ENCODE measurements around the gene DCTN3. TPM values are rescaled to one million over a fixed set of nuclear protein-coding genes. Genes with fewer than 3 reads are reported as not detected.

The DCTN3 gene
- total and polyA plus RNA-seq, 12 donors: 30.5 to 143 (median 127) TPM

GRCh38 chr9:34599546-34599945 is 20.7 kb downstream of the DCTN3 start:
- Histone ChIP-seq H3K36me3 (no peaks in the 10 kb centered on the region), H3K27me3 (peaks cover 0 to 5% (median 0%) of the 10 kb centered on the region in 7 donors), H3K27ac (no peak overlapping the region), H3K4me1 (no peaks in the 10 kb centered on the region), H3K9me3 (no peaks in the 10 kb centered on the region), H3K4me3 (no peak overlapping the region)
- intact Hi-C loops (cut with DNase I): loop anchor here in 6 of 10 donors (10.0 kb wide), 5 partner anchors 155 to 345 kb away; no protein-coding TSS in a partner anchor
- ATAC-seq (no peak), DNase-seq (no peak)
- 7 to 27% methylated on average over 1 of the region's 1 CpG for WGBS, 2 donors
- TF ChIP-seq CTCF (IDR thresholded peaks at IDR 0.05): no peak

- 51 to 68% methylated on average over 9 of the region's 9 CpGs for WGBS, 2 donors
- peak in 1 of 2 donors; percentile 38 for DNase-seq
- Histone ChIP-seq H3K4me1 (peaks cover 16 to 44% (median 36%) of the 10 kb centered on the region in 9 donors), H3K27me3 (peaks cover 0 to 58% (median 29%) of the 10 kb centered on the region in 7 donors), H3K4me3 (no peak overlapping the region), H3K36me3 (no peaks in the 10 kb centered on the region), H3K9me3 (no peaks in the 10 kb centered on the region), H3K27ac (peak overlapping the region in 2 of 10 donors; percentile 41 to 66)
- TF ChIP-seq CTCF (IDR thresholded peaks at IDR 0.05): no peak
- intact Hi-C loops (cut with DNase I): loop anchor here in 8 of 10 donors (5.0 to 10.0 kb wide), 9 partner anchors 47 to 339 kb away; no protein-coding TSS in a partner anchor
- peak in 1 of 8 donors; percentile 8 for ATAC-seq
Observed at GRCh38 chr9:34594177-34594576, 26.1 kb downstream of the DCTN3 start.

- Histone ChIP-seq H3K9me3 (no peaks in the 10 kb centered on the region), H3K36me3 (no peaks in the 10 kb centered on the region), H3K27me3 (peaks cover 0 to 70% (median 40%) of the 10 kb centered on the region in 7 donors), H3K4me1 (peaks cover 16 to 53% (median 38%) of the 10 kb centered on the region in 9 donors), H3K4me3 (no peak overlapping the region), H3K27ac (peak overlapping the region in 5 of 10 donors; percentile 2 to 66 (median 36))
- intact Hi-C loops (cut with DNase I): loop anchor here in 8 of 10 donors (2.0 to 10.0 kb wide), 10 partner anchors 44 to 338 kb away; no protein-coding TSS in a partner anchor
- ATAC-seq (peak; percentile 45 to 88 (median 75)), DNase-seq (peak; percentile 58 to 81)
- no peak for TF ChIP-seq CTCF (IDR thresholded peaks at IDR 0.05)
- WGBS, 2 donors: 9 to 18% methylated on average over 25 to 26 of the region's 26 CpGs
Observed at GRCh38 chr9:34592895-34593601, 27.2 kb downstream of the DCTN3 start.

GRCh38 chr9:34591917-34592866 is 28.1 kb downstream of the DCTN3 start:
- intact Hi-C loops (cut with DNase I): loop anchor here (1.0 to 10.0 kb wide), 14 partner anchors 43 to 337 kb away; no protein-coding TSS in a partner anchor
- peak overlapping the region in 4 of 10 donors; percentile 47 to 57 (median 52) for H3K4me3 ChIP-seq
- peaks cover 16 to 53% (median 38%) of the 10 kb centered on the region in 9 donors for H3K4me1 ChIP-seq
- peak in 3 of 9 donors; percentile 1 to 30 (median 19) for TF ChIP-seq CTCF (IDR thresholded peaks at IDR 0.05)
- WGBS, 2 donors: 31 to 36% methylated on average over 16 of the region's 16 CpGs
- no peak for ATAC-seq
- DNase-seq: no peak
- H3K36me3 ChIP-seq: no peaks in the 10 kb centered on the region
- H3K9me3 ChIP-seq: no peaks in the 10 kb centered on the region
- peak overlapping the region in 1 of 10 donors; percentile 39 for H3K27ac ChIP-seq
- H3K27me3 ChIP-seq: peaks cover 0 to 78% (median 48%) of the 10 kb centered on the region in 7 donors

All from heart right ventricle (tissue), 16 donors.